Measurements from ENCODE around the gene RASEF.

RASEF gene

DNA sequence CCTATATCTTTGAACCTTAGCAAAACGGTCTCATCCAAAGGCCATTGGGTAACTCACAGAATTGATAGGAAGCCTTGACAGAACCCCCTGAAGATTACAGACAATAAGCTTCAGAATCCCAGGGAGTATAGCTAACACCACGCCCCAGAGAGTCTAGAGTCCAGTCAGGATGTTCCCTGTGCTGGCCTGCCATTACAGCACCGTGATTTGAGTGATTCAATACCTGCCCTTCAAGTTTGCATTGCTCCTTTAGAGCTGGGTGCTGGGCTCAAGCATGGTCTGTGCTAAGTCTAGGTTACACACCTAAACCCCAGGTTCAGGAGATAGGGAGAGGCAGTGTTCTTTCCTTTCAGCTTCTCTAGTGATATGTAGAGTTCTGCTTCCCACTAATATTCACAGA lies 90.5 kb downstream of the RASEF start:
- H3K9ac ChIP-seq (ENCODE audit: low read depth, low read length, poor library complexity, severe bottlenecking): no peak overlapping the region
- H3K4me3 ChIP-seq (ENCODE audit: low read length, poor library complexity, severe bottlenecking): no peak overlapping the region

DNA sequence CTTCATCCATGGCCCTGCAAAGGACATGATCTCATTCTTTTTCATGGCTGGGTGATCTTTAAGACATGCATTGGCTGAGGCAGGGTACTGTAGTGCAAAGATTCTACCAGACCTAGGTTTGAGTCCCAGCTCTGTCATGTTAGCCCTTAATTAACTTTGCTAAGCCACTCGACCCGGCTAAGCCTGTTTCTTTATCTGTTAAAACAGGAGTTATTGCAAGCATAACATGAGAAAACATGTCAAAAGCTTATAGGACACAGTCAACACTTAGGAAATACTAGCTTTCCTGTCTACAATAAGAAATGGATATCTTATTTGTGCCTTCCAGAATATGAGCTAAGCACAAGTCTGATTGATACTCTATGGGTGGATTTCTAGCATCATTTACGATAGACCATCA lies 92.6 kb downstream of the RASEF start:
- H3K9me2 ChIP-seq (replicated peaks; ENCODE audit: low read depth, low read length): no peaks in the 10 kb centered on the region
- H3K4me2 ChIP-seq (ENCODE audit: low read depth, low read length, poor library complexity, severe bottlenecking): no peak overlapping the region
- H3K9ac ChIP-seq (ENCODE audit: low read depth, low read length, poor library complexity, severe bottlenecking): no peak overlapping the region

More for the DNA sequence above, 90.5 kb downstream of the RASEF start:
- H2AFZ ChIP-seq (ENCODE audit: low read length): no peak overlapping the region
- no peak for TF ChIP-seq EZH2phosphoT487 (IDR thresholded peaks at IDR 0.05; ENCODE audit: borderline replicate concordance)
- TF ChIP-seq, protein P1, sequence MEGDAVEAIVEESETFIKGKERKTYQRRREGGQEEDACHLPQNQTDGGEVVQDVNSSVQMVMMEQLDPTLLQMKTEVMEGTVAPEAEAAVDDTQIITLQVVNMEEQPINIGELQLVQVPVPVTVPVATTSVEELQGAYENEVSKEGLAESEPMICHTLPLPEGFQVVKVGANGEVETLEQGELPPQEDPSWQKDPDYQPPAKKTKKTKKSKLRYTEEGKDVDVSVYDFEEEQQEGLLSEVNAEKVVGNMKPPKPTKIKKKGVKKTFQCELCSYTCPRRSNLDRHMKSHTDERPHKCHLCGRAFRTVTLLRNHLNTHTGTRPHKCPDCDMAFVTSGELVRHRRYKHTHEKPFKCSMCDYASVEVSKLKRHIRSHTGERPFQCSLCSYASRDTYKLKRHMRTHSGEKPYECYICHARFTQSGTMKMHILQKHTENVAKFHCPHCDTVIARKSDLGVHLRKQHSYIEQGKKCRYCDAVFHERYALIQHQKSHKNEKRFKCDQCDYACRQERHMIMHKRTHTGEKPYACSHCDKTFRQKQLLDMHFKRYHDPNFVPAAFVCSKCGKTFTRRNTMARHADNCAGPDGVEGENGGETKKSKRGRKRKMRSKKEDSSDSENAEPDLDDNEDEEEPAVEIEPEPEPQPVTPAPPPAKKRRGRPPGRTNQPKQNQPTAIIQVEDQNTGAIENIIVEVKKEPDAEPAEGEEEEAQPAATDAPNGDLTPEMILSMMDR (conservative IDR thresholded peaks at IDR 0.05; ENCODE audit: low read length): no peak
- H3K79me2 ChIP-seq (ENCODE audit: insufficient read depth, low read length): no peaks in the 10 kb centered on the region
- H3K4me1 ChIP-seq (ENCODE audit: insufficient read depth, low read length, poor library complexity, severe bottlenecking): peaks cover 25% of the 10 kb centered on the region
- H3K4me2 ChIP-seq (ENCODE audit: low read depth, low read length, poor library complexity, severe bottlenecking): no peak overlapping the region
- 0 out of 2 replicates have a peak, but pooled peaks cover 3% of the 10 kb centered on the region for H3F3A ChIP-seq (ENCODE audit: low read depth)
- no peaks in the 10 kb centered on the region for H3K27me3 ChIP-seq (ENCODE audit: insufficient read depth, low read length, poor library complexity, severe bottlenecking)
- no peaks in the 10 kb centered on the region for H3K36me3 ChIP-seq (ENCODE audit: insufficient read depth, low read length)
- no peaks in the 10 kb centered on the region for H4K20me1 ChIP-seq (ENCODE audit: insufficient read depth, low read length, poor library complexity, severe bottlenecking)
- no peaks in the 10 kb centered on the region for H3K9me3 ChIP-seq (ENCODE audit: insufficient read depth, low read depth, low read length)
- H3K9me2 ChIP-seq (replicated peaks; ENCODE audit: low read depth, low read length): no peaks in the 10 kb centered on the region

DNA sequence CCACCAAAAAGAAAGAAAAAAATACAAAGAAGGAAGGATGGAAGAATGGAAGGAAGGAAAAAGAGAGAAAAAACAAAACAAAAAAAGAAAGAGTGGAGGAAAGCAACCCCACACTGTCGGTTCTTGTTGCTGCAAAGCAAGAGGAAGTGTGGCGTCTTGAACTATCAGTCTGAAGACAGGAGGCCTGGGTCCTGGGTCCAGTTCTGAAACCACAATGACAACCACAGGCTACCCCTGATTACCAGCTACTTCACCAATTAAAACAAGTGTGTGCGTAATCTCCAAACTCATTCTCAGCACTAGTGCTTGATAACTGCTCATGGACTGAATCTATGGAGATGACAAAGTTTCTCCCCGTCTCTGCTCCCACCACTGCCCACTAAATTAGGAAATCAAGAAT lies 93.7 kb downstream of the RASEF start:
- no peaks in the 10 kb centered on the region for H3K79me2 ChIP-seq (ENCODE audit: insufficient read depth, low read length)
- no peaks in the 10 kb centered on the region for H3K36me3 ChIP-seq (ENCODE audit: insufficient read depth, low read length)
- TF ChIP-seq, protein P1 (conservative IDR thresholded peaks at IDR 0.05; ENCODE audit: low read length): no peak
- no peak for TF ChIP-seq EZH2phosphoT487 (IDR thresholded peaks at IDR 0.05; ENCODE audit: borderline replicate concordance)
- H3K9me3 ChIP-seq (ENCODE audit: insufficient read depth, low read depth, low read length): no peaks in the 10 kb centered on the region
- no peaks in the 10 kb centered on the region for H3K27me3 ChIP-seq (ENCODE audit: insufficient read depth, low read length, poor library complexity, severe bottlenecking)
- H3K9me2 ChIP-seq (replicated peaks; ENCODE audit: low read depth, low read length): no peaks in the 10 kb centered on the region
- peak overlapping the region; percentile 84 for H3K4me2 ChIP-seq (ENCODE audit: low read depth, low read length, poor library complexity, severe bottlenecking)
- peak overlapping the region; percentile 61 for H3K4me3 ChIP-seq (ENCODE audit: low read length, poor library complexity, severe bottlenecking)
- no peaks in the 10 kb centered on the region for H4K20me1 ChIP-seq (ENCODE audit: insufficient read depth, low read length, poor library complexity, severe bottlenecking)
- H2AFZ ChIP-seq (ENCODE audit: low read length): peak overlapping the region; percentile 71
- peak overlapping the region; percentile 66 for H3K9ac ChIP-seq (ENCODE audit: low read depth, low read length, poor library complexity, severe bottlenecking)
- H3K4me1 ChIP-seq (ENCODE audit: insufficient read depth, low read length, poor library complexity, severe bottlenecking): peaks cover 22% of the 10 kb centered on the region
- 0 out of 2 replicates have a peak, but pooled peaks cover 3% of the 10 kb centered on the region for H3F3A ChIP-seq (ENCODE audit: low read depth)

More for the DNA sequence above, 92.6 kb downstream of the RASEF start:
- H3K79me2 ChIP-seq (ENCODE audit: insufficient read depth, low read length): no peaks in the 10 kb centered on the region
- no peaks in the 10 kb centered on the region for H4K20me1 ChIP-seq (ENCODE audit: insufficient read depth, low read length, poor library complexity, severe bottlenecking)
- no peaks in the 10 kb centered on the region for H3K36me3 ChIP-seq (ENCODE audit: insufficient read depth, low read length)
- no peaks in the 10 kb centered on the region for H3K27me3 ChIP-seq (ENCODE audit: insufficient read depth, low read length, poor library complexity, severe bottlenecking)
- no peak overlapping the region for H3K4me3 ChIP-seq (ENCODE audit: low read length, poor library complexity, severe bottlenecking)
- peaks cover 23% of the 10 kb centered on the region for H3K4me1 ChIP-seq (ENCODE audit: insufficient read depth, low read length, poor library complexity, severe bottlenecking)
- H3K9me3 ChIP-seq (ENCODE audit: insufficient read depth, low read depth, low read length): no peaks in the 10 kb centered on the region
- TF ChIP-seq, protein P1 (conservative IDR thresholded peaks at IDR 0.05; ENCODE audit: low read length): no peak
- no peak for TF ChIP-seq EZH2phosphoT487 (IDR thresholded peaks at IDR 0.05; ENCODE audit: borderline replicate concordance)
- H3F3A ChIP-seq (ENCODE audit: low read depth): 0 out of 2 replicates have a peak, but pooled peaks cover 3% of the 10 kb centered on the region
- no peak overlapping the region for H2AFZ ChIP-seq (ENCODE audit: low read length)

All from Loucy (cell line).